Duodenal mucosa (tissue), 2 donors: Measurements from ENCODE around the gene KCNN3.

ENCODE experiments used
- H3K27ac ChIP-seq: one replicate; pipeline ENCODE4 v1.7.0; 2013; ENCODE audit warnings: low read depth, low read length
- H3K27me3 ChIP-seq, 2 donors: one replicate each; pipeline ENCODE4 v1.7.0; 2013; ENCODE audit warnings: low read length in 2 of 2, control low read depth in 1 of 2; ENCODE audit not compliant: insufficient read depth in 2 of 2, control insufficient read depth in 1 of 2
- H3K36me3 ChIP-seq, 2 donors: one replicate each; pipeline ENCODE4 v1.7.0; 2013; ENCODE audit warnings: low read length in 2 of 2, control low read depth in 1 of 2; ENCODE audit not compliant: insufficient read depth in 2 of 2, control insufficient read depth in 1 of 2
- H3K4me1 ChIP-seq, 2 donors: one replicate each; pipeline ENCODE4 v1.7.0; 2013; ENCODE audit warnings: low read length in 2 of 2, control low read depth in 1 of 2; ENCODE audit not compliant: insufficient read depth in 2 of 2, control insufficient read depth in 1 of 2
- H3K4me3 ChIP-seq, 2 donors: one replicate each; pipeline ENCODE4 v1.7.0; 2013; ENCODE audit warnings: low read length in 2 of 2, low read depth in 1 of 2
- H3K9ac ChIP-seq, 2 donors: one replicate each; pipeline ENCODE4 v1.7.0; 2013; ENCODE audit warnings: low read length in 2 of 2, low read depth in 1 of 2
- H3K9me3 ChIP-seq, 2 donors: one replicate each; pipeline ENCODE4 v1.7.0; 2013; ENCODE audit warnings: low read length in 2 of 2, control low read depth in 1 of 2; ENCODE audit not compliant: control insufficient read depth in 1 of 2

KCNN3 gene

DNA sequence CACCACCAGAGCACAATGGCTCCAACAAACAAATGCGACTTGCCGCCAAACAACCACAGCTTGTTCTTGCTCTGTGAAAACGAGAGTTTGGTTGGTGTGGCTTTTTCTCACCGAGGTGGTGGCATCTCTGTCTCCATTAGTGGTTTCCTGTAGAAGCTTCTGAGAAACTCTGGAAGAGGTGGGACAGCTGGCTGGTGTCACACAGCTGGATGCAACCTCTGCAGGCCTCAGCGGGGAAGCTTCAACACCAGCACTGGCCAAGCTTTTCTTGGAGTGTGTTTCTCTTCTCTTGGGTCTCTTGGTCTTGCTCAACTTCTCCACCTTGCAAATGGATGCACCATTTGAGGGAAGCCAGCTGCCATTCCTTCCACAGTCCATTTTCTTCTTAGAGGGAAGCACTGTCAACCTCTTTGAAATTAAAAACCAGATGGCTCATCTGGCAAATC lies 124.8 kb downstream of the KCNN3 start:
- Histone ChIP-seq H3K27ac (no peak overlapping the region), H3K9me3 (no peaks in the 10 kb centered on the region), H3K4me1 (peaks cover 11% of the 10 kb centered on the region in 2 donors), H3K9ac (no peak overlapping the region), H3K4me3 (no peak overlapping the region), H3K27me3 (peaks cover 15 to 26% of the 10 kb centered on the region in 2 donors), H3K36me3 (no peaks in the 10 kb centered on the region)

DNA sequence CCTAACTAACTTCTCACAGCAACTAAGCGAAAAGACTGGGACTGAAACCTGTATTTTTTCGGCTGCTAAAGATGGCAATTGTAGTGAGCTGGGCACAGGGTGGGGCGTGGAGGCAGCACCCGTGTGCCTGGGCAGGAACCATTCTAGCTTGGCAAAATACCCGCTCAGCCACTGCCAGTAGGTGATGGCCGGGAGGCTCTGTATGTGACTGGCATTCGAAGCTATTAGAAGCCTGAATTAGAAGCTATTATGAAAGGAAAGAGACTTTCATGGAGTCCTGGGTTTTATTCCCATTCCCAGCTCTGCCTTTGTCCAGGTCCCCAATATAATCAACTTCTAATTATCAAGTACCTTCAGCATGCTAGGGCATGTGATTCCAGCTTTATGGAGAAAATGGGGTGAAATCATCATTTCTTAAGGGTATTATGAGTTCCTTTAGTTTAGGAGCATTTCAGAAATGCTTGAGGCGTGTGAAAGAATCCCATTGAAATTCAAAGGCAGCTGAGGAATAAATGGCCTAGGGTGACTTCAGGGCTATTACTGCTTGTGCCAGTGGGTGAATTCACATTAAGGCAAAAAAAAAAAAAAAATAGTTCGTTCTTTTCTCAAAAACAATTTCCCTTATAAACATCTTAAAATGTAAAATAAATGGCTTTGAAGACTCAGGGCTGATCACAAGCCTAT lies 125.6 kb downstream of the KCNN3 start:
- no peak overlapping the region for H3K9ac ChIP-seq

DNA sequence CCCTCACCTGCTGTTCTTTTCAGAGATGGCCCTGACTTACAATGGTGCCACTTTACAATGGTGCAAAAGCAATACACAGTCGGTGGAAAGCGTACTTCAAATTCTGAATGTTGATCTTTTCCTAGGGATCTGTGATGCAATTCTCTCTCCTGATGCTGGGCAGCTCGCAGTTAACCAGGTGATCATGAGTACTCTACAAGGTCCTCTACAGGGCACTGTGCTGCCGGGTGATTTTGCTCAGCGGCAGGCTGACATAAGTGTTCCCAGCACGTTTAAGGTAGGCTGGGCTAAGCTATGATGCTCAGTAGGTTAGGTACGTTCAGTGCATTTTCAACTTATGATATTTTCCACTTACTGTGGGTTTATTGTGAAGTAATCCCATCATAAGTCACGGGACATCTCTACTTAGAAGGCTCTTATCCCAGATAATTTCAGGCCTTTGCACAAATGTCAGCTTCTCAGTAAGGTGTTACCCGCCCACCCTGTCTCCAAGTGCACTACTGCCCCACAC lies 126.5 kb downstream of the KCNN3 start:
- H3K36me3 ChIP-seq: no peaks in the 10 kb centered on the region
- peaks cover 15 to 19% of the 10 kb centered on the region in 2 donors for H3K27me3 ChIP-seq
- no peak overlapping the region for H3K27ac ChIP-seq
- H3K4me3 ChIP-seq: no peak overlapping the region
- H3K4me1 ChIP-seq: peaks cover 11% of the 10 kb centered on the region in 2 donors
- H3K9ac ChIP-seq: no peak overlapping the region
- no peaks in the 10 kb centered on the region for H3K9me3 ChIP-seq

More for the DNA sequence above, 125.6 kb downstream of the KCNN3 start:
- H3K36me3 ChIP-seq: no peaks in the 10 kb centered on the region
- H3K9me3 ChIP-seq: no peaks in the 10 kb centered on the region
- H3K27me3 ChIP-seq: peaks cover 15 to 26% of the 10 kb centered on the region in 2 donors
- H3K4me3 ChIP-seq: no peak overlapping the region
- H3K27ac ChIP-seq: no peak overlapping the region
- peaks cover 11% of the 10 kb centered on the region in 2 donors for H3K4me1 ChIP-seq

DNA sequence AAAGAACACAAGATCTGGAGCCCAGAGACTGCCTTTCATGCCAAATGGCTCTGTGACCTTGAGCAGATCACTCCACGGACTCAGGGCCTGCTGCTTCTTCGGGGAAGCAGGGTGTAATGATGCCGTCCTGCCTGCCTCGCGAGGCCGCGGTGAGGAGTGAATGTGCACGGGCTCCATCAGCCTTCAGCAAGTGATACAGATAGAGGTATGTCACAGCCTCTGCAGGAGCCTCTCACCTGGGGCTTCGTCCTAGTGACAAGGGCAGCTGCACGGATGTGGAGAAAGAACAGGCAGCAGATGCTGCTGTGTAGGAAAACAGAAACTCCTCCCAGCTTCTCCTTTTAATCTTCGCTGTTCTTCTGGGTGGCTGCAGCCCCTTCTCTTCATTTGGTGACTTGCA lies 127.5 kb downstream of the KCNN3 start:
- Histone ChIP-seq H3K9me3 (no peaks in the 10 kb centered on the region), H3K4me1 (peaks cover 7 to 8% of the 10 kb centered on the region in 2 donors), H3K27ac (no peak overlapping the region), H3K36me3 (no peaks in the 10 kb centered on the region), H3K9ac (no peak overlapping the region), H3K27me3 (peaks cover 12 to 14% of the 10 kb centered on the region in 2 donors), H3K4me3 (no peak overlapping the region)

DNA sequence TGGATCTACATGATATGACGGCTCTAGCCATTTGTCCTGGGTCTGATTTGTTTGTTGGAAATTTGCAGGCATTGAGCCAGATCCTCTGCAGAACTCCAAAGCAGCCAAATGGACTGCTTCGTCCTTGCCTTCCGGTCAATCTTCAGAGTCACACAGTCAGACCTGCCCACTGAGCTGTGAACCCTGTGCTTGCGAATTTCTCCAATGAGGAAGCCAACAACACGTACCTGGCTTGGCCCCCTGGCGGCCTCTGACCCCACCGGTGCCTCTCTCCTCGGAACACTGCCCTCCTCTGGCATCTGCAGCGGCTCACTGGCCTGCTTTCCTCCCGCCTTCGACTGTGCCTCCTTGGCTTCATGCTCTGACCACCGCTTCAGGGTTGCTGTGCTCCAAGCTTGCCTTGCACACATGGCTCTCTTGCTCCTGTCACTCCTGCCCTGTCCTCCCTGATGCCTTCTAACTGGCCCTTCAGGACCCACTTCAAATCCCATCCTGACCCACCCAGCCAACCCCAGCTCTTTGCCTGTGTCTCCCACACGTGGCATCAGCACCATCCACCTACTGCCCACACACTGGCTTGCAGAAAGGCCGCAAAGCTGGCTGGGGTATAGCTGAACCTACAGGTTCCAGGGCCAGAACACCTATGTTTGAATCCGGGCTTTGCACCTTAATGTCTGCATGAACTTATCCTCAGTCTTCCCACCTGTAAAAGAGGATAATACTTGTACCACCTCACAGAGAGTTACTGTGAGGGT lies 128.2 kb downstream of the KCNN3 start:
- H3K4me3 ChIP-seq: no peak overlapping the region
- no peak overlapping the region for H3K27ac ChIP-seq
- no peak overlapping the region for H3K9ac ChIP-seq
- peaks cover under 1 to 2% of the 10 kb centered on the region in 2 donors for H3K4me1 ChIP-seq
- no peaks in the 10 kb centered on the region for H3K36me3 ChIP-seq
- H3K9me3 ChIP-seq: no peaks in the 10 kb centered on the region
- H3K27me3 ChIP-seq: peaks cover 7 to 8% of the 10 kb centered on the region in 2 donors

DNA sequence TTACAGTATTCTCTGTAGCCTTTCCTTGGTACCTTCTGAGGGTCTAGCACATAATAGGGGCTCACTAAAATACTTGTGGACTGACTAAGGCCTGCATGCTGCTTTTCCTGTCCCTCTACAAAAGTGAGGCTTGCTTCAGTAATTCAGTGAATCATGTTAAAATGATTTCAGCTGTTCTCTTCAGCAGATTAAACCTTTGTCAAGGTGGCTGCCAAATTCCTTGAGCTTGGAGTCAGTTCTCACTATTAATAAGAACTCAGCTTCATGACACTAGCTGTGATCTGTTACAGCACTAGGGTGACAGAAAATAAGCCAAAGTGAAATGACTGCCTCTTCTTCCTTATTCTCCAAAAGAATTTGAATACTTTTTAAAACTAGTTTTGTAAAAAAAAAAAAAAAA lies 128.8 kb downstream of the KCNN3 start:
- no peak overlapping the region for H3K9ac ChIP-seq
- no peaks in the 10 kb centered on the region for H3K36me3 ChIP-seq

DNA sequence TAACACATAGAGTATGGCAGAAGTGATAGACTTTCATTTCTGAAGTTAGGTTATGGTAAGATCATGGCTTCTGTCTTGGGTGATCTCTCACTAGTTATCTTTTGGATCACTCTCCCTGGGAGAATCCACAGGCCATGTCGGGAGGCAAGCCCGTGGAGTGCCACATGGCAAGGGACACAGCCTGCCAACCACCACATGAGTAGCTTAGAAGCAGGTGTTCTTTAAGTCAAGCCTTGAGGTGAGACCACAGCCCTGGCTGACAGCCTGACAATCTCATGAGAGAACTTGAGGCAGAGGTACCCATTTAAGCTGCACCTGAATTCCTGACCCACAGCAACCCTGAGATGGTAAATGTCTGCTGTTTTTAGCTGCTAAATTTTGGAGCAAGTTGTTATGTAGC lies 130.4 kb downstream of the KCNN3 start:
- Histone ChIP-seq H3K27ac (no peak overlapping the region), H3K4me3 (no peak overlapping the region), H3K27me3 (peaks cover 3 to 4% of the 10 kb centered on the region in 2 donors), H3K9me3 (no peaks in the 10 kb centered on the region), H3K4me1 (no peaks in the 10 kb centered on the region), H3K36me3 (no peaks in the 10 kb centered on the region), H3K9ac (no peak overlapping the region)

More for the DNA sequence above, 128.8 kb downstream of the KCNN3 start:
- H3K4me3 ChIP-seq: no peak overlapping the region
- H3K27me3 ChIP-seq: peaks cover 3 to 4% of the 10 kb centered on the region in 2 donors
- no peaks in the 10 kb centered on the region for H3K4me1 ChIP-seq
- H3K9me3 ChIP-seq: no peaks in the 10 kb centered on the region
- no peak overlapping the region for H3K27ac ChIP-seq

DNA sequence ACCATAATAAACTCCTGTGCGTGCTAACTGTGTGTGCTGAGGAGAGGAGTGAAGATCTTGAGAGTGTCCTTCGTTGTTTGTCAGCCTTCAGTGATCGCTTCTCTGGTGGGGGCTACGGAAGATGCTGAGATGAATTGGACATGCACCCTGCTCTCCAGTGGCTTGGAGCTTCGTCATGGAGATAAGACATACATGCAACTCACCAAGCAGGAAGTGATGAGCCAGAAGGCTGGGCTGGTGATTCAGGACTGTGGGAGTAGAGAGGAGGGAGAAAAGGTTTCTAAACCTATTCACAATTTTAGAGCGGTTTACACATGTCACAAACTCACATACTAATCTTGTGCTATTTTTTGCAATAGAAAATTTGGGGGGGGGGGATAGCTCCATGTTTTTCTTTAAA lies 133.2 kb downstream of the KCNN3 start:
- H3K27ac ChIP-seq: no peak overlapping the region
- no peaks in the 10 kb centered on the region for H3K4me1 ChIP-seq
- no peak overlapping the region for H3K9ac ChIP-seq
- H3K9me3 ChIP-seq: no peaks in the 10 kb centered on the region
- no peaks in the 10 kb centered on the region for H3K36me3 ChIP-seq
- H3K27me3 ChIP-seq: peaks cover 2 to 3% of the 10 kb centered on the region in 2 donors
- no peak overlapping the region for H3K4me3 ChIP-seq

DNA sequence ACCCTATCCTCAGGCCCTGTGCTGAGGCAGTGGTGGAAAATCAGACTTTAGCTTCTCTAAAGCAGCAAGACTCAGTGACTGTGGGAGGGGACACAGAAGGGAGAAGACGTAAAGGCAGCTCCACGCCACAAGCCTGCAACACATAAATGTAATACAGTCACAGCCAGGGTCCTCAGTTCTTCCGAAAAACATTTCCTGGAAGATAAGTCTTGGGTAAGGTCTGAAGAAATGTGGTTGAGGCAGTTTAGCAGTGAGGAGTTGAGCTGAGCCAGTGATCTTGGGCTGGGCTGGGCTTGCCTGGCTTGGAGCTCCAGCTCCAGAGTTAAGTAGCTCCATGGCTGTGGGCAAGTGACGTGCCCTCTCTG lies 134.3 kb downstream of the KCNN3 start:
- H3K9me3 ChIP-seq: no peaks in the 10 kb centered on the region
- peaks cover under 1% of the 10 kb centered on the region in 2 donors for H3K4me1 ChIP-seq
- no peak overlapping the region for H3K9ac ChIP-seq
- no peak overlapping the region for H3K27ac ChIP-seq
- H3K27me3 ChIP-seq: peaks cover 0 to 3% of the 10 kb centered on the region in 2 donors
- H3K4me3 ChIP-seq: no peak overlapping the region
- no peaks in the 10 kb centered on the region for H3K36me3 ChIP-seq

DNA sequence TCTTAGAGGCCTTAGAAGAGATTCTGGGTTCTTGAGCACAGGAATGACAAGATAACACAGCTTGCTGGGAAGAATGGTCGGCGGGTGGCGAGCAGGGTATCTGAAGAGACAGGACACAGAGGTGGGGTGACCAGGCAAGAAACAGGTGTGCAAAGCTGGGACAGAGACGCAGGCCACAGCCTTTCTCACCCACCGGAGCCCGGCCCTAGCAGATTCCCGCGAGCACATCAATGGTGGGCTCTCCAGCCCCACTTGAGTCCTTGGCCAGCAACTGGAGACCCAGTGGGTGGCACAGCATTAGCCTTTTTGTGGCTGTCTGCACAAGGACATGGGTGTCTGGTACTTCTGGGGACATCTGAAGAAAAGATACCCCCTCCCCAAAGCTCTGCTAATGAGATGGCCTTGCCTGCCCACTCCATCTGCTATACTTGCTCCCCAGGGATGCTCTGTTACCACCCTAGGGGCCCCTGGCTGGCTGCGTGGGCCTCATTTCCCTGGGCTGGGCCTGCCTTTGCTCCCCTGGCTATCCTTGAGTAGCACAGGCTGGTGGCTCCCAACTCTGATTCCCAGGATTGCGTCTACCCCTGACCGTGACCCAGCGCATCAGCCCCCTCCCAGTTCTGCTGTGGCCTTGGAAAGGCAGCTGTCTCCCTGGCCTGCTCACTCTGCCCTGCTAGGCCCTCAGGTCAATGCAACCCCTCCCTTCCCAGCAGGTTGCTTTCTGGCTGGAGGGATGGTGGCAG lies 134.8 kb downstream of the KCNN3 start:
- Histone ChIP-seq H3K27me3 (peaks cover 0 to 3% of the 10 kb centered on the region in 2 donors), H3K36me3 (no peaks in the 10 kb centered on the region), H3K4me1 (peaks cover 6% of the 10 kb centered on the region in 2 donors), H3K9ac (no peak overlapping the region), H3K4me3 (no peak overlapping the region), H3K27ac (no peak overlapping the region), H3K9me3 (no peaks in the 10 kb centered on the region)
